Measurements from ENCODE around the gene RPS4Y1.

RPS4Y1 gene

GRCh38 chrY:2835230-2835629 lies 6.2 kb upstream of the RPS4Y1 start:
- Histone ChIP-seq H3K27me3 (ENCODE audit: insufficient read depth, low read length, poor library complexity, severe bottlenecking) (no peaks in the 10 kb centered on the region), H3K79me2 (ENCODE audit: insufficient read depth, low read length) (no peaks in the 10 kb centered on the region), H3K9me2 (replicated peaks; ENCODE audit: low read depth, low read length) (no peaks in the 10 kb centered on the region), H3K4me1 (ENCODE audit: insufficient read depth, low read length, poor library complexity, severe bottlenecking) (no peaks in the 10 kb centered on the region), H3K9me3 (ENCODE audit: insufficient read depth, low read depth, low read length) (no peaks in the 10 kb centered on the region), H3K4me2 (ENCODE audit: low read depth, low read length, poor library complexity, severe bottlenecking) (no peak overlapping the region), H4K20me1 (ENCODE audit: insufficient read depth, low read length, poor library complexity, severe bottlenecking) (no peaks in the 10 kb centered on the region), H3K9ac (ENCODE audit: low read depth, low read length, poor library complexity, severe bottlenecking) (no peak overlapping the region), H2AFZ (ENCODE audit: low read length) (no peak overlapping the region), H3F3A (ENCODE audit: low read depth) (no peaks in the 10 kb centered on the region), H3K4me3 (ENCODE audit: low read length, poor library complexity, severe bottlenecking) (no peak overlapping the region), H3K36me3 (ENCODE audit: insufficient read depth, low read length) (no peaks in the 10 kb centered on the region)
- TF ChIP-seq EZH2phosphoT487 (IDR thresholded peaks at IDR 0.05; ENCODE audit: borderline replicate concordance) (no peak), CTCF (conservative IDR thresholded peaks at IDR 0.05; ENCODE audit: low read length) (no peak)

GRCh38 chrY:2837078-2837477 lies 4.3 kb upstream of the RPS4Y1 start:
- no peak for TF ChIP-seq CTCF (conservative IDR thresholded peaks at IDR 0.05; ENCODE audit: low read length)
- TF ChIP-seq EZH2phosphoT487 (IDR thresholded peaks at IDR 0.05; ENCODE audit: borderline replicate concordance): no peak
- H3K9me2 ChIP-seq (replicated peaks; ENCODE audit: low read depth, low read length): no peaks in the 10 kb centered on the region
- H3K4me1 ChIP-seq (ENCODE audit: insufficient read depth, low read length, poor library complexity, severe bottlenecking): no peaks in the 10 kb centered on the region
- no peaks in the 10 kb centered on the region for H3K79me2 ChIP-seq (ENCODE audit: insufficient read depth, low read length)
- H3F3A ChIP-seq (ENCODE audit: low read depth): no peaks in the 10 kb centered on the region
- H3K4me3 ChIP-seq (ENCODE audit: low read length, poor library complexity, severe bottlenecking): no peak overlapping the region
- no peak overlapping the region for H3K9ac ChIP-seq (ENCODE audit: low read depth, low read length, poor library complexity, severe bottlenecking)
- H3K36me3 ChIP-seq (ENCODE audit: insufficient read depth, low read length): no peaks in the 10 kb centered on the region
- H3K9me3 ChIP-seq (ENCODE audit: insufficient read depth, low read depth, low read length): no peaks in the 10 kb centered on the region
- no peaks in the 10 kb centered on the region for H4K20me1 ChIP-seq (ENCODE audit: insufficient read depth, low read length, poor library complexity, severe bottlenecking)
- no peak overlapping the region for H2AFZ ChIP-seq (ENCODE audit: low read length)
- no peaks in the 10 kb centered on the region for H3K27me3 ChIP-seq (ENCODE audit: insufficient read depth, low read length, poor library complexity, severe bottlenecking)
- H3K4me2 ChIP-seq (ENCODE audit: low read depth, low read length, poor library complexity, severe bottlenecking): no peak overlapping the region

- H3K9me3 ChIP-seq (ENCODE audit: insufficient read depth, low read depth, low read length): no peaks in the 10 kb centered on the region
- H3F3A ChIP-seq (ENCODE audit: low read depth): no peaks in the 10 kb centered on the region
- no peaks in the 10 kb centered on the region for H3K79me2 ChIP-seq (ENCODE audit: insufficient read depth, low read length)
- no peaks in the 10 kb centered on the region for H4K20me1 ChIP-seq (ENCODE audit: insufficient read depth, low read length, poor library complexity, severe bottlenecking)
- H3K27me3 ChIP-seq (ENCODE audit: insufficient read depth, low read length, poor library complexity, severe bottlenecking): no peaks in the 10 kb centered on the region
- no peaks in the 10 kb centered on the region for H3K9me2 ChIP-seq (replicated peaks; ENCODE audit: low read depth, low read length)
- no peak overlapping the region for H3K9ac ChIP-seq (ENCODE audit: low read depth, low read length, poor library complexity, severe bottlenecking)
- H3K4me2 ChIP-seq (ENCODE audit: low read depth, low read length, poor library complexity, severe bottlenecking): no peak overlapping the region
- H2AFZ ChIP-seq (ENCODE audit: low read length): no peak overlapping the region
- no peak overlapping the region for H3K4me3 ChIP-seq (ENCODE audit: low read length, poor library complexity, severe bottlenecking)
- no peaks in the 10 kb centered on the region for H3K36me3 ChIP-seq (ENCODE audit: insufficient read depth, low read length)
- no peak for TF ChIP-seq EZH2phosphoT487 (IDR thresholded peaks at IDR 0.05; ENCODE audit: borderline replicate concordance)
- TF ChIP-seq CTCF (conservative IDR thresholded peaks at IDR 0.05; ENCODE audit: low read length): no peak
- H3K4me1 ChIP-seq (ENCODE audit: insufficient read depth, low read length, poor library complexity, severe bottlenecking): no peaks in the 10 kb centered on the region
Observed at GRCh38 chrY:2837932-2838331, 3.5 kb upstream of the RPS4Y1 start.

Measured in Loucy (cell line).